HEK293 (cell line): ENCODE results near the gene UBASH3B.

ENCODE experiments used
- CTCF ChIA-PET: fragments of 350-600 bp; formaldehyde crosslinking; extraction: SDS; loops from one replicate; lab custom pipeline; 2021; ENCODE audit warnings: antibody characterized with exemption; lab: Yijun Ruan, JAX
- POLR2A ChIA-PET: fragments of 300-600 bp; formaldehyde crosslinking; extraction: SDS; loops from one replicate; lab custom pipeline; 2020; ENCODE audit warnings: antibody characterized with exemption, inconsistent platforms; lab: Yijun Ruan, JAX
- H3K27ac ChIP-seq: fragments of 200-500 bp; sonication (Bioruptor generic); 2 replicates; pipeline ENCODE4 v1.5.1; 2014; ENCODE audit warnings: low read depth, low read length, control low read depth, inconsistent platforms; ENCODE audit errors: extremely low read depth
- H3K36me3 ChIP-seq, 2 experiments: fragments of 200-500 bp in 1 of 2; sonication (Bioruptor generic) in 1 of 2; 1 replicate in 1 of 2; 2 replicates in 1 of 2; pipeline ENCODE4 v1.5.1; 2014 to 2017; ENCODE audit warnings: inconsistent platforms in 2 of 2, low read length in 2 of 2; ENCODE audit not compliant: control insufficient read depth in 2 of 2, insufficient read depth in 1 of 2
- H3K4me1 ChIP-seq: fragments of 200-500 bp; sonication (Bioruptor generic); 2 replicates; pipeline ENCODE4 v1.5.1; 2014; ENCODE audit warnings: mild to moderate bottlenecking, low read length, inconsistent platforms; ENCODE audit not compliant: control insufficient read depth, insufficient read depth
- H3K4me3 ChIP-seq: 2 replicates; pipeline ENCODE4 v1.5.1; 2011; ENCODE audit warnings: low read depth, mild to moderate bottlenecking, control low read depth, low read length, moderate library complexity
- H3K9me3 ChIP-seq: fragments of 200-500 bp; sonication (Bioruptor generic); 2 replicates; pipeline ENCODE4 v1.5.1; 2014; ENCODE audit warnings: low read depth, low read length, inconsistent platforms; ENCODE audit not compliant: control insufficient read depth, insufficient read depth
- AEBP2 ChIP-seq: fragments of 450-650 bp; formaldehyde crosslinking; IDR thresholded peaks from 2 replicates; pipeline ENCODE4 v1.5.1; 2016; ENCODE audit warnings: missing biosample characterization, missing genetic modification characterization, borderline replicate concordance
- CTCF ChIP-seq: fragments of 450-650 bp; formaldehyde crosslinking; IDR thresholded peaks from 2 replicates; pipeline ENCODE4 v1.5.1; 2016; ENCODE audit warnings: missing biosample characterization, missing genetic modification characterization
- ELK4 ChIP-seq: IDR thresholded peaks from 2 replicates; pipeline ENCODE4 v1.6.1; 2011; ENCODE audit warnings: mild to moderate bottlenecking, low read depth, low read length, borderline replicate concordance
- GLIS2 ChIP-seq: fragments of 450-650 bp; formaldehyde crosslinking; IDR thresholded peaks from 2 replicates; pipeline ENCODE4 v1.5.1; 2016; ENCODE audit warnings: missing biosample characterization, missing genetic modification characterization
- HOXD13 ChIP-seq: sonication (generic); formaldehyde crosslinking; IDR thresholded peaks from 2 replicates; pipeline ENCODE4 v1.8.0; 2022; ENCODE audit warnings: missing genetic modification reagents, borderline replicate concordance
- IKZF3 ChIP-seq: fragments of 450-650 bp; IDR thresholded peaks from 2 replicates; pipeline ENCODE4 v1.5.0; 2018; ENCODE audit warnings: missing biosample characterization, mild to moderate bottlenecking, missing genetic modification characterization, moderate library complexity
- PRDM10 ChIP-seq: fragments of 450-650 bp; formaldehyde crosslinking; IDR thresholded peaks from 2 replicates; pipeline ENCODE4 v1.5.1; 2016; ENCODE audit warnings: missing biosample characterization, missing genetic modification characterization
- SP2 ChIP-seq: fragments of 450-650 bp; formaldehyde crosslinking; IDR thresholded peaks from 2 replicates; pipeline ENCODE4 v1.5.1; 2016; ENCODE audit warnings: missing biosample characterization, missing genetic modification characterization
- WT1 ChIP-seq: fragments of 450-650 bp; formaldehyde crosslinking; IDR thresholded peaks from 2 replicates; pipeline ENCODE4 v1.5.1; 2016; ENCODE audit warnings: missing biosample characterization, missing genetic modification characterization
- ZBTB26 ChIP-seq: fragments of 450-650 bp; formaldehyde crosslinking; optimal IDR thresholded peaks from 2 replicates; pipeline ENCODE3; 2016; ENCODE audit warnings: missing biosample characterization, mild to moderate bottlenecking, missing genetic modification characterization
- ZEB2 ChIP-seq: fragments of 450-650 bp; formaldehyde crosslinking; IDR thresholded peaks from 2 replicates; pipeline ENCODE4 v1.5.1; 2016; ENCODE audit warnings: missing biosample characterization, missing genetic modification characterization
- ZFP37 ChIP-seq: fragments of 450-650 bp; formaldehyde crosslinking; IDR thresholded peaks from 2 replicates; pipeline ENCODE4 v1.5.1; 2016; ENCODE audit warnings: missing biosample characterization, missing genetic modification characterization
- ZNF169 ChIP-seq: fragments of 450-650 bp; formaldehyde crosslinking; IDR thresholded peaks from 2 replicates; pipeline ENCODE4 v1.5.1; 2016; ENCODE audit warnings: missing biosample characterization, missing genetic modification characterization
- ZNF211 ChIP-seq: fragments of 450-650 bp; formaldehyde crosslinking; IDR thresholded peaks from 2 replicates; pipeline ENCODE4 v1.5.1; 2016; ENCODE audit warnings: low read depth, missing biosample characterization, missing genetic modification characterization
- ZNF221 ChIP-seq: fragments of 450-650 bp; formaldehyde crosslinking; IDR thresholded peaks from 2 replicates; pipeline ENCODE4 v1.5.1; 2017; ENCODE audit warnings: missing biosample characterization, missing genetic modification characterization, borderline replicate concordance
- ZNF223 ChIP-seq: fragments of 450-650 bp; formaldehyde crosslinking; IDR thresholded peaks from 2 replicates; pipeline ENCODE4 v1.5.1; 2016; ENCODE audit warnings: missing biosample characterization, missing genetic modification characterization
- ZNF426 ChIP-seq: fragments of 450-650 bp; formaldehyde crosslinking; IDR thresholded peaks from 2 replicates; pipeline ENCODE4 v1.5.1; 2017; ENCODE audit warnings: missing biosample characterization, missing genetic modification characterization, mild to moderate bottlenecking, inconsistent platforms, moderate library complexity
- ZNF501 ChIP-seq: fragments of 450-650 bp; formaldehyde crosslinking; IDR thresholded peaks from 2 replicates; pipeline ENCODE4 v1.5.1; 2016; ENCODE audit warnings: missing biosample characterization, missing genetic modification characterization
- ZNF560 ChIP-seq: fragments of 450-650 bp; formaldehyde crosslinking; IDR thresholded peaks from 2 replicates; pipeline ENCODE4 v1.5.1; 2017; ENCODE audit warnings: missing biosample characterization, missing genetic modification characterization, borderline replicate concordance
- ZNF561 ChIP-seq: fragments of 450-650 bp; IDR thresholded peaks from 2 replicates; pipeline ENCODE4 v1.5.1; 2018; ENCODE audit warnings: missing biosample characterization, missing genetic modification characterization, borderline replicate concordance
- ZNF660 ChIP-seq: fragments of 450-650 bp; IDR thresholded peaks from 2 replicates; pipeline ENCODE4 v1.5.1; 2018; ENCODE audit warnings: missing biosample characterization, mild to moderate bottlenecking, missing genetic modification characterization

Gene UBASH3B

GRCh38 chr11:122685041-122685440 is 29.5 kb downstream of the UBASH3B start (continued):
- TF ChIP-seq ZNF561 (tag by site-specific recombination), result no peak

GRCh38 chr11:122686111-122686510 is 30.6 kb downstream of the UBASH3B start:
- no peak overlapping the region for H3K4me3 ChIP-seq
- H3K9me3 ChIP-seq, result no peaks in the 10 kb centered on the region
- POLR2A ChIA-PET, result interaction anchor here (1.6 kb wide), 1 partner anchor 30 kb away, joined by 3 read pairs; the partner anchor contains the start of gene UBASH3B
- no peak overlapping the region for H3K27ac ChIP-seq
- no peak for TF ChIP-seq IKZF3 (tag by site-specific recombination)
- TF ChIP-seq ZNF501, result no peak
- TF ChIP-seq ZNF660, result no peak
- TF ChIP-seq WT1 (tag by site-specific recombination), result no peak
- no peak for TF ChIP-seq ELK4
- no peak for TF ChIP-seq ZNF221 (tag by site-specific recombination)
- no peak for TF ChIP-seq GLIS2
- TF ChIP-seq HOXD13 (CRISPR knock-in tag), result no peak
- no peak for TF ChIP-seq SP2 (tag by site-specific recombination)
- no peak for TF ChIP-seq ZNF169 (tag by site-specific recombination)
- no peak for TF ChIP-seq ZNF560
- TF ChIP-seq ZNF426 (tag by site-specific recombination), result no peak
- TF ChIP-seq ZNF211, result no peak
- TF ChIP-seq ZFP37 (tag by site-specific recombination), result no peak
- no peaks in the 10 kb centered on the region for H3K4me1 ChIP-seq
- CTCF ChIA-PET, result no interaction called here
- H3K36me3 ChIP-seq, result no peaks in the 10 kb centered on the region

- Histone ChIP-seq H3K36me3 (no peaks in the 10 kb centered on the region), H3K27ac (no peak overlapping the region), H3K4me3 (no peak overlapping the region), H3K4me1 (no peaks in the 10 kb centered on the region), H3K9me3 (no peaks in the 10 kb centered on the region)
- TF ChIP-seq ZNF223 (tag by site-specific recombination) (no peak), ZEB2 (tag by site-specific recombination) (no peak)
- CTCF ChIA-PET, result interaction anchor here (1.0 kb wide), 1 partner anchor 61 kb away, joined by 3 read pairs; no protein-coding TSS in a partner anchor
- POLR2A ChIA-PET, result interaction anchor here (0.6 kb wide), 1 partner anchor 355 kb away, joined by 4 read pairs; no protein-coding TSS in a partner anchor
These were observed 34.9 kb downstream of the UBASH3B start for GRCh38 chr11:122690384-122690783.

- Histone ChIP-seq H3K4me3 (no peak overlapping the region), H3K27ac (no peak overlapping the region), H3K4me1 (no peaks in the 10 kb centered on the region), H3K36me3 (no peaks in the 10 kb centered on the region), H3K9me3 (no peaks in the 10 kb centered on the region)
- CTCF ChIA-PET, result interaction anchor here (1.0 kb wide), 2 partner anchors 62 to 162 kb away, joined by 3 read pairs; no protein-coding TSS in a partner anchor
- POLR2A ChIA-PET, result interaction anchor here (0.6 to 0.9 kb wide), 2 partner anchors 35 to 356 kb away, joined by 3 to 4 read pairs; no protein-coding TSS in a partner anchor
- TF ChIP-seq AEBP2 (tag by site-specific recombination), result no peak
- TF ChIP-seq ZBTB26 (tag by site-specific recombination), result no peak
- no peak for TF ChIP-seq PRDM10 (tag by site-specific recombination)
- no peak for TF ChIP-seq CTCF (tag by site-specific recombination)
These were observed 35.5 kb downstream of the UBASH3B start for GRCh38 chr11:122690801-122691548.
